NT2/D1 (cell line): ENCODE data around the gene MLXIP.

Experiments used
- DNase-seq: peaks from one replicate; pipeline ENCODE4 v3.0.0-alpha.2; 2011; ENCODE audit warnings: low read depth, low spot score
- H3K27me3 ChIP-seq: 2 replicates; pipeline ENCODE4 v1.6.0; 2011; ENCODE audit warnings: mild to moderate bottlenecking; ENCODE audit not compliant: insufficient read length, insufficient read depth
- H3K36me3 ChIP-seq: 2 replicates; pipeline ENCODE4 v1.6.1; 2011; ENCODE audit warnings: mild to moderate bottlenecking, low read length, mixed read lengths; ENCODE audit not compliant: insufficient read depth, insufficient read length
- H3K4me1 ChIP-seq: 2 replicates; pipeline ENCODE4 v1.5.1; 2011; ENCODE audit not compliant: insufficient read depth, insufficient read length
- H3K4me3 ChIP-seq: 2 replicates; pipeline ENCODE4 v1.5.1; 2011; ENCODE audit warnings: low read depth; ENCODE audit not compliant: insufficient read length
- H3K9ac ChIP-seq: 2 replicates; pipeline ENCODE4 v1.6.0; 2011; ENCODE audit warnings: low read depth; ENCODE audit not compliant: insufficient read length
- H3K9me3 ChIP-seq: 2 replicates; pipeline ENCODE4 v1.5.1; 2011; ENCODE audit warnings: mild to moderate bottlenecking, low read length; ENCODE audit not compliant: insufficient read depth
- SUZ12 ChIP-seq: IDR thresholded peaks from 2 replicates; pipeline ENCODE4 v1.6.1; 2011; ENCODE audit not compliant: insufficient read length, insufficient read depth; ENCODE audit errors: extremely low read depth
- YY1 ChIP-seq: IDR thresholded peaks from 2 replicates; pipeline ENCODE4 v1.6.1; 2011; ENCODE audit not compliant: insufficient read length, insufficient read depth
- ZNF274 ChIP-seq: IDR thresholded peaks from 2 replicates; pipeline ENCODE4 v1.6.1; 2011; ENCODE audit warnings: mild to moderate bottlenecking, low read depth, low read length

MLXIP gene

DNA sequence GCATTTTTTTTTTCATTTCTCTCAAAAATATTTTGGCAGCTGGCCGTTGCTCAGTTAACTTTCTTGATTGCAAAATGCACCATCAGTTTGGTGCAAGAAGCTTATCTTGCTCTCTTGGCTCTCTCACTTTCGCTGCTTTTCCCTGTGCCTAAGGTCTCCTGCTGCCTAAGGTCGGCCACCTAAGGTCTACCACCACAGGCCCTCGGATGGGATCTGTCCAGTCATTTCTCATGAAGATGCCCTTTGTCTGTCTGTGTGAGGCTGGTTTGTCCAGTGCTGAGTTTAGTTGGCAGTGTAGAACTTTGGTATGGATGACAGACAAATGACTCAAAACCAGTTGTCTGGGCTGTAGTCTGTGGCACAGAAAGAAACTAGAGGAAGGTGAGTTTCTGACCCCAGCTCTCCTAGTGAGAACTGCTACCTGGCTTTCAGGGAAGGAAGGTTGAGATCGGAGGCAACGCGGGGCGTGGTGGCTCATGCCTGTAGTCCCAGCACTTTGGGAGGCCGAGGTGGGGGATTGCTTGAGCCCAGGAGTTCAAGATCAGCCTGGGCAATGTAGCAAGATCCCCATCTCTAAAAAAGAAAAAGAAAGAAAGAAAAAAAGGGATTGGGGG is 2.6 kb downstream of the MLXIP start:
- Histone ChIP-seq H3K36me3 (peaks cover 25% of the 10 kb centered on the region), H3K4me1 (peaks cover 7% of the 10 kb centered on the region), H3K9me3 (no peaks in the 10 kb centered on the region), H3K4me3 (no peak overlapping the region), H3K27me3 (peaks cover 14% of the 10 kb centered on the region), H3K9ac (no peak overlapping the region)
- TF ChIP-seq SUZ12: no peak
- TF ChIP-seq ZNF274: no peak
- no peak for TF ChIP-seq YY1
- no peak for DNase-seq

DNA sequence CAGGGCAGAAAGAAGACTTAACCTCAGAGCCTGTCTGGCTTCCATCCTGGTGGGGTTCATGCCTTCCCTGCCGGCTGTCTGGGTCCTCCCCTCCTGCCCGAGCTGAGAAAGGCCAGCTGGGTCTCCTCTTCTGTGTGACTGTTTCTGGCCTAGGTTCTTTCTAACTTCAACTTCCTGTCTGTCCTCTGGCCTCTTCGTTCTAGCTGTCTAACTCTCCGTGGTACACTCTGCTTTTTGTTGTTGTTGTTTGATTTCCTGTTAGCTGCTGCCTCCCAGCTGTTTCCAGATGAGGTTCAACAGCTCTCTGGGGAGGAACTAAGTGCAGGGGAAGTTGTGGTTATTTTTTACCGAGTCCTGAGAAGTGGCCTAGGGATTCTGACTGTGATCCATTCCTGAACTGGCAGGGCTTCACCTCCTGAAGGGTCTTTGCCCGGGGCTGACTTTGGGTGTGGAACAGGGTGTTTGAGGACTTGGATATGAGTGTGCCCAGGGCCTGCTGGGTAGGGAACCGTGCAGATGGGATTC is 3.2 kb downstream of the MLXIP start:
- H3K4me1 ChIP-seq: peaks cover 7% of the 10 kb centered on the region
- H3K4me3 ChIP-seq: no peak overlapping the region
- H3K9me3 ChIP-seq: no peaks in the 10 kb centered on the region
- peaks cover 30% of the 10 kb centered on the region for H3K36me3 ChIP-seq
- DNase-seq: no peak
- no peak overlapping the region for H3K9ac ChIP-seq
- H3K27me3 ChIP-seq: peaks cover 14% of the 10 kb centered on the region
- no peak for TF ChIP-seq SUZ12
- TF ChIP-seq ZNF274: no peak
- TF ChIP-seq YY1: no peak

DNA sequence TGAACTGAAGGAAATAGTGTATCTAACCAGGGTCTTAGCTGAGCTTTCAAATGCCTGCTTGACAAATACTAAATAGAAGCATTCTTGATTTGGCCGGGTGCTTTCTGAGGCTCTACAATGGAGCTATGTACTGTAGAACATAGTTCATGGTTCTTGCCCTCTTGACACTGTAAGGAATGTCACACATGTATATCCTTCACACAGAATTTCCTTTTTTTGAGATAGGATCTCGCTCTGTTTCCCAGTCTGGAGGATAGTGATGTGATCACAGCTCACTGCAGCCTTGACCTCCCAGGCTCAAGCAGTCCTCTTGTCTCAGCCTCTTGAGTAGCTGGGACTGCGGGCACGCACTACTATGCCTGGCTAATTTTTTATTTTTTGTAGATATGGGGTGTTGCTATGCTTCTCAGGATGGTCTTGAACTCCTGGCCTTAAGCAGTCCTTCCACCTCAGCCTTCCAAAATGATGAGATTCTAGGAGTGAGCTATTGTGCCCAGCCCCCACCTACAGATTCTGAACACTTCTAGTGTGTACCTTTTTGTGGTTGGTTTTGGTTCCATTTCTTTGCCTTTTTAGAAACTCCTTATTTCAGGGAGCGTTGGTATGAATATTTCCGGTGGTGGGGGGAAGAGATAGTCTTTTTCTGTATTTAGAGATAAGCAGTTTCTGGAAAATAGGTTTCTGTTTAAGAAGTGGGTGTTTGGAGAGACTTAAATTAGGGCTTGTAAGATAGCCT is 4.2 kb downstream of the MLXIP start:
- Histone ChIP-seq H3K4me3 (no peak overlapping the region), H3K4me1 (peaks cover 4% of the 10 kb centered on the region), H3K9me3 (no peaks in the 10 kb centered on the region), H3K27me3 (peaks cover 14% of the 10 kb centered on the region), H3K36me3 (peaks cover 41% of the 10 kb centered on the region), H3K9ac (no peak overlapping the region)
- DNase-seq: no peak
- no peak for TF ChIP-seq YY1
- TF ChIP-seq SUZ12: no peak
- no peak for TF ChIP-seq ZNF274

DNA sequence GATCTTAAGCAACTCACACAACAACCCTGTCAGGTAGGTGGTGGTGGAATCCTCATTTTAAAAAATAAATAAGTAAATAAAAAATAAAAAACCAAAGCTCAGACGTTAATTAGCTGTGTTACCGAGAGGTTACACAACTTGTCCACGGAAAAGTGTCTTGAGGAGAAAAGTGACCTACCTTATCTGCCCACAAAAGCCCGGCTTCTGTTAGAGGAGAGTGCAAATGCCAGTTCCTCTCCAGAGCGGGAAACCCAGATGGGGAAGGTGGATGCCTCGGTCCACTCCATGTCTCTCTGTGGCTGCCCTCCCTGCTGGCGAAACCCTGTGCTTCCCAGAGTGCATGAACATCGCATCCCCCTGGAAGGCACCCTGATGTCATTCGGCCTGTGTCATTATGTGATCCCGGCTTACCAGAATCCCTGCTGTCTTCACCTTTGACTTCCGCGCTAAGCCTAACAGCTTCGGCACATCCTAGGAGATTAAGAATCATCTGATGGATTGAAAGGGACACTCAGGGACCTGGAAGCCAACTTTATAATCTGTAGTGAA is 6.4 kb downstream of the MLXIP start:
- peaks cover 8% of the 10 kb centered on the region for H3K4me1 ChIP-seq
- no peak overlapping the region for H3K4me3 ChIP-seq
- DNase-seq: no peak
- H3K36me3 ChIP-seq: peaks cover 53% of the 10 kb centered on the region
- H3K9ac ChIP-seq: no peak overlapping the region
- H3K9me3 ChIP-seq: no peaks in the 10 kb centered on the region
- TF ChIP-seq SUZ12 (no peak), ZNF274 (no peak), YY1 (no peak)
- H3K27me3 ChIP-seq: peaks cover 6% of the 10 kb centered on the region

DNA sequence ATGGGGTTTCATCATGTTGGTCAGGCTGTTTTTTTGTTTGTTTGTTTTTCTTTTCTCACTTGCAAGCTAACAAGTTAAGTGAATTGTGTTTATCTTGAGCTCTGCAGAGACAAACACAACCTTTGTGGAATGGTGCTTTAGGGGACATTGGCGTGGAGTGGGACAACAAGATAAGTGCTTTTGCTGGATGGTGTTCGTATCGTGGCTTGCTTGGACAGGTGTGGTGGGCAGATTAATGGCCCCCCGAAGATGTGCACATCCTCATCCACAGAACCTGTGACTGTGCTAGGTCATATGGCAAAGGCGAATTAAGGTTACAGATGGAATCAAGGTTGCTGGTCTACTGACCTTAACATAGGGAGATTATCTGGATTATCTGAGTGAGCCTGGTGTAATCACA is 7.0 kb downstream of the MLXIP start:
- Histone ChIP-seq H3K4me1 (peaks cover 8% of the 10 kb centered on the region), H3K9me3 (no peaks in the 10 kb centered on the region), H3K4me3 (no peak overlapping the region), H3K9ac (no peak overlapping the region), H3K27me3 (no peaks in the 10 kb centered on the region), H3K36me3 (peaks cover 54% of the 10 kb centered on the region)
- no peak for DNase-seq
- TF ChIP-seq ZNF274 (no peak), YY1 (no peak), SUZ12 (no peak)

DNA sequence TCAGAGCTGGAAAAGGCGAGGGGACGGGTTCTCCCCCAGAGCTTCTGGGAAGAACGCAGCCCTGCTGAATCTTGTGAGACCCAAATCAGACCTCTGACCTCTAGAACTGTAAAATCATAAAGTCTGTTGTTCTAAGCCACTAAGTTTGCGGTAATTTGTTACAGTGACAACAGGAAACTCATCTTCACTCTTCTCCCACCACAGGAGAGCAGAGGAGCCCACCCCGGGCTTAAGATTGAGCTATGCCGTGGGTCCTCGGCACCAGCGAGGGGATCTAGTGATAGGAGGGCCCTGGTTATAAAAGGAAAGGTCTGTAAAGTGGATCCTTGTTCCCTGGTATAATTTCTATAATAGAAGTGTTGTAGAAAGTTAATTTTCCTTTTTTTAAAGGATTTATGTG is 7.6 kb downstream of the MLXIP start:
- H3K36me3 ChIP-seq: peaks cover 59% of the 10 kb centered on the region
- no peak for TF ChIP-seq ZNF274
- TF ChIP-seq SUZ12: no peak
- H3K9me3 ChIP-seq: no peaks in the 10 kb centered on the region
- no peak overlapping the region for H3K4me3 ChIP-seq
- no peak overlapping the region for H3K9ac ChIP-seq
- H3K4me1 ChIP-seq: peaks cover 8% of the 10 kb centered on the region
- H3K27me3 ChIP-seq: no peaks in the 10 kb centered on the region
- DNase-seq: no peak

DNA sequence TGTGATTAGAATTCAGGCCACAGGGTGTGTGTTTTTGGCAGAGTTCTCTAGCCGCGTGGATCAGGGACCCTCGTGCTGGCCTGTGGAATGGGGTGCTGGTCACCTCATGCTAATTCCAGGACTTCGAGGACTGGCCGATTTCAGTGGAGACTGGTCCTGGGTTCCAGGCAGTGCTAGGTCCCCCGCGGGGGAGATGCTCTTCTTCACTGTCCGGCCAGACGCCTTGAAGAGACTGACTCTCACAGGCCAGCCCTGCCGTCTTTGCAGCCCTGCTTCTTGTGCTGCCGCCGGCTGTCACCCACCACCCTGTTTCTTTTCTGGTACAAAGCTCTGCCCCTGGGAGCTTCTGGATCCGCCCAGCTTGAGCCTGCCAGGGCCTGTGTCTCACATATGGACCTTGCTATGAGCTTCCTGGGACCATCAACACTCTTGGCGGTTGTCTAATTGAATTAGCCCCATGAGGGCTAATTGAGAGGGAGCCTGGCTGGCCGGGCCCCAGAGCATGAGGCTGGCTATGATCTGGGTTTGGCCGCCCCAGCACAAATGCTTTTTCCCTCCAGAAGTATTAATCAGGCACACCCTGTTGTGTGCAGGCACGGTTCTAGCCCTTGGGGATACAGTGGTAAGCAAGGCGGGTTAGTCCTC is 8.2 kb downstream of the MLXIP start:
- Histone ChIP-seq H3K36me3 (peaks cover 60% of the 10 kb centered on the region), H3K4me1 (peaks cover 5% of the 10 kb centered on the region), H3K9me3 (no peaks in the 10 kb centered on the region), H3K4me3 (no peak overlapping the region), H3K9ac (no peak overlapping the region), H3K27me3 (no peaks in the 10 kb centered on the region)
- DNase-seq: no peak
- no peak for TF ChIP-seq SUZ12
- TF ChIP-seq YY1: no peak
- TF ChIP-seq ZNF274: no peak
